ENCODE results near the gene ATP5F1B.

Gene ATP5F1B

DNA sequence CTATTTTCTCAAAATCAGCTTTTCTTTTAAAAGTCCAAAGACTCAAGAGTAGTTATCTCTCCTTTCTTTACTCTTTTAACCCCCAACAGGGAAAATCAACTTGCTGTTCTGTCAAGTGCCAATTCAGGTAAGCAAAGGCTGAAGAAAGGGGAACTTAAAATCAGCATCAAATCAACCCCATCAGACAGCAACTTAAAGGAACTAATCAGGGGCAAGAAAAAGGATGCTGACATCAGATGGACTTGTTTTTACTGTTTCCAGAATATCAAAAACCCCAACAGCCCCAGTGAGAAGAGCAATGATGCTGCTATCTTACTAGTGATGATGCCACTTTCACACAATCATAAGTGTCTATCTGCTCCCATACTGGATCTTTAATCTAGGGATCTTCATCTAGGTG, 19.1 kb downstream of the ATP5F1B start:
- in situ Hi-C loops (cut with MboI; ENCODE audit: low sequenced_read_pairs) = no loop called here

- in situ Hi-C loops (cut with MboI; ENCODE audit: low sequenced_read_pairs) = no loop called here
These were observed 23.2 kb downstream of the ATP5F1B start for GRCh38 chr12:56622535-56622934.

DNA sequence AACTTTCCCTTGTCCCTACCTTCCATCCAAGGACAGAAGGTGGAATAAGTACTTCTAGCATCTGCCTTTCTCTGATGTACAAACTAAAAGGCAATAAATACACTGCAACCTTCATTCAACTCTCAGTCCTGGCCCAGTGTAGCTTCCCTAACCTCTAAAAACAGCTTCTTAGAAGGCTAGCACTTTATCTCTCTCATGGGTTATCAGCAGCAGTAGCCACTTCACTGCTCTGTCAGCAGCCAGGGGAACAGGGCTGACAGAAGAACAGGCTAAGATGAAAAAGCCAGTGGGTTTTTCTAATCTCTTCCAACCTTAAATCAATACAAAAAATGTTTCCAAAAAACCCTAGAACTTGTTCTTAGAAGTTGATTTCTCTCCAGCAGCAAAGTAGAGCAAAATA, 28.9 kb downstream of the ATP5F1B start:
- in situ Hi-C loops (cut with MboI; ENCODE audit: low sequenced_read_pairs) = no loop called here

DNA sequence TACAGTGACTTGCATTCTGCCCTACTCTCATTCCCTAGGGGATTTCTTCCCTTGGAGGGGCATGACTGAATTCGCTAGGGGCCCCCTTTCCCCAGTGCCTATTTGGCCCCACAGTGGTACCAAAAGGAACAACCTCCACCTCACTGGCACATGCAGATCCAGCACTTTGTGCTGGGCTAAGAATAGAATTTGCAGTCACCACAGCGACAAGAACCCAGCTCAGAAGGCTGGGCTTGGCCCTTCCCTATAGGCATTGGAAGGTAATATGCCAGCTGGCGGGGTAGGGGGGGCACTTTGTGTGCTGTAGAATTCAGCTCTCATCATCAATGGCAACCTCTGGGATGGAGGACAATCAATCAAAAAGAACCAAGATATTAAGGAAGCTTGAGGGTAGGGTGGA, 29.5 kb downstream of the ATP5F1B start:
- in situ Hi-C loops (cut with MboI; ENCODE audit: low sequenced_read_pairs) = no loop called here

DNA sequence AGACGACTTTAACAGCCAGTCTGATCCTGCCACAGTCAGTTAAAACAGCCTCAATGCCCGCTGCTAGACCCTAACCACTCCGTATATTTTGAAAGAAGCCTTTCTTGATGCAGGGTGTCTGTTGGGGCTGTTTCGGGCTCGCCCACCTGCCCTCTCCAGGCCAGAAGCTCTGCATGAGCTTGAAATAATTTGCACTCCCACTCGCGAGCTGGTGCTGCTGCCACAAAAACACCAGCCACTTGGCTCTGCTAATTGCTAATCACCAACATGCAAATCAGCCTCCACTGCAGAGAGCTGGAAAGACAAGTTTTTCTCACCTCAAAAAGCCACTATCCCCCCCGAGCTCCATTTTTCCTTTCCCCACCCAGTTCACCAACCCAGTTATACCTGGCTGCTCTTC, 31.2 kb downstream of the ATP5F1B start:
- in situ Hi-C loops (cut with MboI; ENCODE audit: low sequenced_read_pairs) = no loop called here

- in situ Hi-C loops (cut with MboI; ENCODE audit: low sequenced_read_pairs) = no loop called here
These were observed 41.4 kb downstream of the ATP5F1B start for GRCh38 chr12:56604355-56604754.

- in situ Hi-C loops (cut with MboI; ENCODE audit: low sequenced_read_pairs) = no loop called here
These were observed 43.5 kb downstream of the ATP5F1B start for GRCh38 chr12:56602239-56602638.

DNA sequence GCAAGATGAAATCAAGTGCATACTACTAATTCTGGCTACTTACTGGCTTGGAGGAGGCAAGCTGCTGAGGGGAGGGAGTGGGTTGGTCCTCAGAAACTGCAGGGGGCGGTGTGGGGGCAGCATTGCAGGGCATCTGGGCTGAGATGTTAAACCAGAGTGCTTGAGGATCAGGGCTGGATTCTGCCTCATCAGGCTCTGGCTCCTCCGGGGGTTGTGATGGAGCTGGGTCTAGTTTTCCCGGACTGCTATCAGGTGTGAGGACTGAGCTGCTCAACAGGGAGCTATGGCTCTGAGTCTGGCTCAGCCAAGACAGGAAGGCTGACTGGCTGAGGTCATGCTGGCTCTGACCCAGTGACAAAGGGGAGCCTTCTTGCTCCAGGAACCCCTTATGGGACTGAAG, 44.3 kb downstream of the ATP5F1B start:
- in situ Hi-C loops (cut with MboI; ENCODE audit: low sequenced_read_pairs) = no loop called here

DNA sequence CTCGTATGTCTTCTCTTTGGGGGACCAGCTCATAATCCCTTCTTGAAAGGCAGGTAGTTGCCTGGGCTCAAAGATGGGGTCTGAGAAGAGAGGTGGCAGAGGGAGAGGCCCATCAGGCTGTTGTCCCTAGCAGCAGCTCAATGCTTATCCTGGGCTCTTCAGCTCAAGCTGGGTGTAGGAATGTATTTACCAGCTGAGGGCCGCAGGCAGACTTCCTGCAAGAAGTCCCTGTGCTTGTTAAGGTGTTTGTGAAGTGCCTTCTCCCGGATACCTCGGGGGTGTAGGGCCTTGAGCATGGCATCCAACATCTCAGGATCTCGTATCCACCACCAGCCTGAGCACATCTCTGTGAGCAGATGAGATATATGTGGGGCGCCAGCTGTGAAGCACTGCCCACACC, 45.0 kb downstream of the ATP5F1B start:
- in situ Hi-C loops (cut with MboI; ENCODE audit: low sequenced_read_pairs) = no loop called here

GRCh38 chr12:56599797-56600196, 46.0 kb downstream of the ATP5F1B start:
- in situ Hi-C loops (cut with MboI; ENCODE audit: low sequenced_read_pairs) = no loop called here

DNA sequence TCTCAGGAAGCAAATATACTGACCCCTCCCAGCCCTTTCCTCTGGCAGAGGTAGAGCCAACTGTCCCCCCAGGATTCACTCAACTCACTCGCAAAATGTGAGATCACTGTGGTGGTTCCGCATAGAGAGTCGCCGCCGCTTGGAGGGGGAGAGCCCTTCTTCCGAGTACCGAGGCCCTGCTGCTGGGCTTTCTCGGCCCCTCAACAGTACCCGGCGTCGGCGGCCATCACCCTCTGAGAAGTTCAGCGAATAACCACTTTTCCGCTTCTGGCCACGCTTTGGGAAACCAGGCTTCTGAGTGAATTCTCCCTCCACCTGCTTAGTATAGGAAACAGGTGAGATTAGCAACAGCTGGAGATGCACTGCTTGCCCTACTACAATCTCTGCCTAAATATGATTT, 46.7 kb downstream of the ATP5F1B start:
- in situ Hi-C loops (cut with MboI; ENCODE audit: low sequenced_read_pairs) = no loop called here

GRCh38 chr12:56596815-56597214, 49.0 kb downstream of the ATP5F1B start:
- in situ Hi-C loops (cut with MboI; ENCODE audit: low sequenced_read_pairs) = no loop called here

DNA sequence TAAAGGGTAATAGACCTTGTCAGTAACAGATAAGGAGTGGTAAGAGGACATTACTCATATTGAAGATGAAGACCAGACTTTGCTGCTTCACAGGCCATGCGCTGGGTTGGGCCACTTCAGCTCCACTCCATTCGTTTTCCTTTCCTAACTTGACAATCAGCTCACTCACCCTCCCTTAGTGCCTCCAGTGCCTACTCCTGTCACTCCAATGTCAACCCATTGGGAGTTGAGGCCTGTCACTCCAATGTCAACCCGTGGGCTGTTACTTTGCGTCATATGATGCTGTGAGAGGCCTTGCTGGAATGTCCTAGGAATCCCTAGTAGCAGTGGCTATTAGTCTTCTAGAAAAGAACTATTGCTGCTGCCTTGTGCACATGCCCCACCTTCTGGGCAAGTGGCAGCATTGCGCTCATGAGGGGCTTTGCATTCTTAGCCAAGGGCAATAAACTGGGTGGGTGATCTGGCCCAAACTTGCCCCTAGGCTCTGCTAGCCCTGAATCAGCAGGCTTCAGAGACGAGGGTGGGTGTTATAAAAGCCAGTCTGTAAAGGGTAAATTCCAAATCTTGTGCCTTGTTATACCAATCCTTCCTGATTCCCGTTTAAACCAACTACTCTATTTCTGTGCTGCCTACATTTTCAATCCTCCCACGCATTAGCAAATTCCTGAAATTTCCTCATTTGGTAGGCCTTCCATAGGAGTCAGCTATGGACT, 51.7 kb downstream of the ATP5F1B start:
- in situ Hi-C loops (cut with MboI; ENCODE audit: low sequenced_read_pairs) = no loop called here

DNA sequence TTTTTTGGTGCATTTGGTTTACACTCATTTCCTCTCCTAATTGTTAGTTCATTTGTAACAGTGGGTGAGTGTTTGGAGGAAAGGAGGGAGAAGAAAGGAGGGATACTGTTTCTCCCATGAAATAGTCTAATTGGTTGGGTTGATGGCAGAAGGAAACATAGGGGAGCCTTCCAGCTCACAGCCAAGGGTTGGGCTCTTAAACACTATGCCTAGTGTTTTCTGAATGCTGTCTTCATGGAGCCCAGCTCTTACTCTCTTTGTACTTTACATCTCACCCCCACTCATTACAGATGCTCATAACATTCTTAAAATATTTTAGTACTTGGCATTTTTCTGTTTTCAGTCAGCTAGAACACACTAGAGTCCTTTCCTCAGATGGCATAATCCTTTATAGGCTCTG, 53.8 kb downstream of the ATP5F1B start:
- in situ Hi-C loops (cut with MboI; ENCODE audit: low sequenced_read_pairs) = no loop called here

DNA sequence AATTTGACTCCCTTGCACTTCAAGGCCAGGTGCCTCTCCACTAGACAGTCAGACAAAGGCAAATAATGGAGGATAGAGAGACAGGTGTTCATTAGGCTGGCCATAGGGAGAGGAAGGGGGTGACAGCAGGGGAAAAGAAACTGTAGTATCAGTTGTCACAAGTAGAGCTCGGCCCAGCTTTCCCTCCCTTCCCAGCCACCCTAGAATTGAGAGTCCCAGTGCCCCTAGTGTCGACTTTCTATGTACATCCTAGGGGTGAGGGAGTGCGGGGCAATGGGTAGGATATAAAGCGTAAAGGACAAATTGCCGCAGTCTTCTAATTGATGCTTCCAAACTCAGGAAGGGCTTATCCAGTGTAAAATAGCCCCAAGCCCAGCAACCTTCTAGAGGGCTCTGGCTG, 54.7 kb downstream of the ATP5F1B start:
- in situ Hi-C loops (cut with MboI; ENCODE audit: low sequenced_read_pairs) = no loop called here

- in situ Hi-C loops (cut with MboI; ENCODE audit: low sequenced_read_pairs) = no loop called here
These were observed 55.5 kb downstream of the ATP5F1B start for GRCh38 chr12:56590237-56590830.

GRCh38 chr12:56589783-56590182, 56.0 kb downstream of the ATP5F1B start:
- in situ Hi-C loops (cut with MboI; ENCODE audit: low sequenced_read_pairs) = no loop called here
